T-helper 1 cell treated with Interleukin-12 subunit alpha and Interleukin-12 subunit beta and Interleukin-4 antibody, amounts not matched to agents 30 μg/mL and 1 μg/mL, for 36 hours (primary cell): ENCODE results near the gene MAGI1.
"Not testable (repeated sequence)": the region's sequence is repeated elsewhere in the genome, so short reads cannot be mapped to it uniquely, and the experiment has no call there.

Experiments
- H3K27ac Mint-ChIP-seq: one replicate; pipeline ENCODE4 v1.8.0; 2021; ENCODE audit warnings: mild to moderate bottlenecking, mixed read lengths
- H3K27me3 Mint-ChIP-seq: one replicate; pipeline ENCODE4 v1.8.0; 2021; ENCODE audit warnings: low read depth, mixed read lengths
- H3K36me3 Mint-ChIP-seq: one replicate; pipeline ENCODE4 v1.8.0; 2021; ENCODE audit warnings: low read depth, mixed read lengths
- H3K4me1 Mint-ChIP-seq: one replicate; pipeline ENCODE4 v1.8.0; 2021; ENCODE audit warnings: low read depth, mixed read lengths
- H3K4me3 Mint-ChIP-seq: one replicate; pipeline ENCODE4 v1.8.0; 2021; ENCODE audit warnings: mild to moderate bottlenecking, moderate library complexity, mixed read lengths
- H3K9me3 Mint-ChIP-seq: one replicate; pipeline ENCODE4 v1.8.0; 2021; ENCODE audit warnings: mixed read lengths

MAGI1 gene

GRCh38 chr3:65578861-65579260 lies 459.9 kb downstream of the MAGI1 start:
- no peak overlapping the region for H3K27ac Mint-ChIP-seq

GRCh38 chr3:65577843-65578430 lies 460.8 kb downstream of the MAGI1 start:
- Mint-ChIP-seq H3K4me1 (no peaks in the 10 kb centered on the region), H3K4me3 (no peak overlapping the region), H3K27me3 (no peaks in the 10 kb centered on the region), H3K36me3 (no peaks in the 10 kb centered on the region), H3K27ac (no peak overlapping the region), H3K9me3 (no peaks in the 10 kb centered on the region)

More at GRCh38 chr3:65578861-65579260, 459.9 kb downstream of the MAGI1 start:
- Mint-ChIP-seq H3K27me3 (no peaks in the 10 kb centered on the region), H3K4me3 (no peak overlapping the region), H3K4me1 (no peaks in the 10 kb centered on the region), H3K36me3 (no peaks in the 10 kb centered on the region), H3K9me3 (no peaks in the 10 kb centered on the region)

- H3K4me3 Mint-ChIP-seq: no peak overlapping the region
- H3K27ac Mint-ChIP-seq: no peak overlapping the region
- H3K27me3 Mint-ChIP-seq: no peaks in the 10 kb centered on the region
- no peaks in the 10 kb centered on the region for H3K9me3 Mint-ChIP-seq
- H3K36me3 Mint-ChIP-seq: no peaks in the 10 kb centered on the region
- H3K4me1 Mint-ChIP-seq: no peaks in the 10 kb centered on the region
These were observed 461.8 kb downstream of the MAGI1 start for GRCh38 chr3:65576966-65577365.

- no peaks in the 10 kb centered on the region for H3K4me1 Mint-ChIP-seq
- H3K36me3 Mint-ChIP-seq: no peaks in the 10 kb centered on the region
- no peaks in the 10 kb centered on the region for H3K9me3 Mint-ChIP-seq
- no peaks in the 10 kb centered on the region for H3K27me3 Mint-ChIP-seq
- H3K27ac Mint-ChIP-seq: no peak overlapping the region
- H3K4me3 Mint-ChIP-seq: no peak overlapping the region
These were observed 462.5 kb downstream of the MAGI1 start for GRCh38 chr3:65576228-65576627.

GRCh38 chr3:65575376-65575840 lies 463.3 kb downstream of the MAGI1 start:
- H3K4me1 Mint-ChIP-seq: no peaks in the 10 kb centered on the region
- no peak overlapping the region for H3K4me3 Mint-ChIP-seq
- no peaks in the 10 kb centered on the region for H3K27me3 Mint-ChIP-seq
- H3K9me3 Mint-ChIP-seq: no peaks in the 10 kb centered on the region
- no peaks in the 10 kb centered on the region for H3K36me3 Mint-ChIP-seq
- H3K27ac Mint-ChIP-seq: no peak overlapping the region

- Mint-ChIP-seq H3K27ac (no peak overlapping the region), H3K4me1 (no peaks in the 10 kb centered on the region), H3K36me3 (no peaks in the 10 kb centered on the region), H3K9me3 (no peaks in the 10 kb centered on the region), H3K4me3 (no peak overlapping the region), H3K27me3 (no peaks in the 10 kb centered on the region)
These were observed 465.1 kb downstream of the MAGI1 start for GRCh38 chr3:65573548-65574116.

GRCh38 chr3:65572175-65572777 lies 466.4 kb downstream of the MAGI1 start:
- Mint-ChIP-seq H3K9me3 (no peaks in the 10 kb centered on the region), H3K27ac (no peak overlapping the region), H3K4me3 (no peak overlapping the region), H3K4me1 (no peaks in the 10 kb centered on the region), H3K36me3 (no peaks in the 10 kb centered on the region), H3K27me3 (no peaks in the 10 kb centered on the region)

GRCh38 chr3:65569845-65570405 lies 468.8 kb downstream of the MAGI1 start:
- Mint-ChIP-seq H3K4me1 (no peaks in the 10 kb centered on the region), H3K36me3 (no peaks in the 10 kb centered on the region), H3K27me3 (no peaks in the 10 kb centered on the region), H3K4me3 (no peak overlapping the region), H3K9me3 (no peaks in the 10 kb centered on the region), H3K27ac (no peak overlapping the region)

GRCh38 chr3:65569129-65569528 lies 469.6 kb downstream of the MAGI1 start:
- Mint-ChIP-seq H3K9me3 (no peaks in the 10 kb centered on the region), H3K27ac (no peak overlapping the region), H3K27me3 (no peaks in the 10 kb centered on the region), H3K36me3 (no peaks in the 10 kb centered on the region), H3K4me3 (no peak overlapping the region), H3K4me1 (no peaks in the 10 kb centered on the region)

- Mint-ChIP-seq H3K27ac (no peak overlapping the region), H3K9me3 (no peaks in the 10 kb centered on the region), H3K4me3 (no peak overlapping the region), H3K27me3 (no peaks in the 10 kb centered on the region), H3K36me3 (no peaks in the 10 kb centered on the region), H3K4me1 (no peaks in the 10 kb centered on the region)
These were observed 470.2 kb downstream of the MAGI1 start for GRCh38 chr3:65568497-65568896.

- H3K27me3 Mint-ChIP-seq, H3K4me1 Mint-ChIP-seq, H3K4me3 Mint-ChIP-seq, H3K9me3 Mint-ChIP-seq, H3K36me3 Mint-ChIP-seq, H3K27ac Mint-ChIP-seq: not testable (repeated sequence)
These were observed 473.0 kb downstream of the MAGI1 start for GRCh38 chr3:65565744-65566143.

GRCh38 chr3:65564483-65564882 lies 474.2 kb downstream of the MAGI1 start:
- no peak overlapping the region for H3K4me3 Mint-ChIP-seq
- no peak overlapping the region for H3K27ac Mint-ChIP-seq
- H3K9me3 Mint-ChIP-seq: no peaks in the 10 kb centered on the region
- no peaks in the 10 kb centered on the region for H3K4me1 Mint-ChIP-seq
- H3K27me3 Mint-ChIP-seq: no peaks in the 10 kb centered on the region
- H3K36me3 Mint-ChIP-seq: no peaks in the 10 kb centered on the region

- no peaks in the 10 kb centered on the region for H3K9me3 Mint-ChIP-seq
- H3K27ac Mint-ChIP-seq: no peak overlapping the region
- H3K4me1 Mint-ChIP-seq: no peaks in the 10 kb centered on the region
- no peaks in the 10 kb centered on the region for H3K36me3 Mint-ChIP-seq
- no peak overlapping the region for H3K4me3 Mint-ChIP-seq
- H3K27me3 Mint-ChIP-seq: no peaks in the 10 kb centered on the region
These were observed 474.9 kb downstream of the MAGI1 start for GRCh38 chr3:65563861-65564260.

- no peak overlapping the region for H3K27ac Mint-ChIP-seq
- no peak overlapping the region for H3K4me3 Mint-ChIP-seq
- H3K27me3 Mint-ChIP-seq: no peaks in the 10 kb centered on the region
- no peaks in the 10 kb centered on the region for H3K9me3 Mint-ChIP-seq
- H3K36me3 Mint-ChIP-seq: no peaks in the 10 kb centered on the region
- no peaks in the 10 kb centered on the region for H3K4me1 Mint-ChIP-seq
These were observed 476.3 kb downstream of the MAGI1 start for GRCh38 chr3:65562447-65562846.

GRCh38 chr3:65561617-65562016 lies 477.1 kb downstream of the MAGI1 start:
- no peak overlapping the region for H3K27ac Mint-ChIP-seq
- H3K4me3 Mint-ChIP-seq: no peak overlapping the region
- H3K27me3 Mint-ChIP-seq: no peaks in the 10 kb centered on the region
- no peaks in the 10 kb centered on the region for H3K4me1 Mint-ChIP-seq
- H3K36me3 Mint-ChIP-seq: no peaks in the 10 kb centered on the region
- no peaks in the 10 kb centered on the region for H3K9me3 Mint-ChIP-seq
